HG03039 (cell line): ENCODE measurements around the gene HS6ST1.

Experiments used
- ATAC-seq: cut with Tn5 transposase; IDR thresholded peaks from one replicate; pipeline ENCODE4 v1.9.1; 2021; ENCODE audit warnings: mild to moderate bottlenecking, moderate library complexity; ENCODE audit not compliant: unreplicated experiment

The HS6ST1 gene

DNA sequence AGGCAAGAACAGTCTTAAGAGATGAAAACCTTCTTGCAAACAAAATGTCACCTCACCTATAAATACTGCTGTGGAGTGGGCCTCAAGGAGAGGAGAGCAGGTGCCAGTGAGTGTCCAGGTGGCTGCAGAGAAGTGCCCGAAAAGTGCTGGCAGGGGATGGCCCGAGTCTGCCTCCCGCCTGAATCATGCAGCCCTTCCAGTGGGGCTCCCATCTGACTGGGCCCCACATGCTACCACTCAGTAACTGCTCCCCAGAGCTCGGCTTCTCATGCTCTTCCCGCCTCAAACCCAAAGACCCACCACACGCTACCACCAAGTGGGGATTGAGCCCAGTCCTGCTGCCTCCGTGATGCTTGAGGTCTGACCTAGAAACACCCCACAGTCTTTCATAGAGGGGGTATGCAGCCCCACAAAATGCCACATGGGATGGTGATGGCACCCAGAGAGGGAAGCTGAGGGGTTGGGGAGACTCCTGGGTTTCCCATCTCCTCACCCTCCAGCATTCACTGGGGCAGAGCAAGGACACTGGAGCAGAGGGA, 7.4 kb downstream of the HS6ST1 start:
- ATAC-seq: no peak

DNA sequence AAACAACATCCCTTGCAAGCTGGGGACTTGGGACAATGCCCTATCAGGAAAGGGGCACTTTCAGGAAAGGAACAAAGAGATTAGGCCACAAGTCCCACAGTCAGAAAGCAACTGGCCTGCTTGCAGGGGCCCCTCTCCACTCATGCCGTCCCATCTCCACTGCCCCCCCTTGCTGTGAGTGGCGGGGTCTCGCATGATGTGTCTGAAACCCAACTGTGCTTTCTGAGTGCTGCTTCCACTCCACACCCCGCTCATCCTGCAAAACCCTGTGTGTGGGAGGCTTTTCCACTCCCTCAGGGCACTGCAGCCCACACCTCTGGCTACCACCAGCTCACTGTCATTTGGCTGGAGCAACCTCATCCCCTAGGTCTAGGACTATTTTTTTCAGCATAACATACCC, 7.9 kb downstream of the HS6ST1 start:
- ATAC-seq: no peak

DNA sequence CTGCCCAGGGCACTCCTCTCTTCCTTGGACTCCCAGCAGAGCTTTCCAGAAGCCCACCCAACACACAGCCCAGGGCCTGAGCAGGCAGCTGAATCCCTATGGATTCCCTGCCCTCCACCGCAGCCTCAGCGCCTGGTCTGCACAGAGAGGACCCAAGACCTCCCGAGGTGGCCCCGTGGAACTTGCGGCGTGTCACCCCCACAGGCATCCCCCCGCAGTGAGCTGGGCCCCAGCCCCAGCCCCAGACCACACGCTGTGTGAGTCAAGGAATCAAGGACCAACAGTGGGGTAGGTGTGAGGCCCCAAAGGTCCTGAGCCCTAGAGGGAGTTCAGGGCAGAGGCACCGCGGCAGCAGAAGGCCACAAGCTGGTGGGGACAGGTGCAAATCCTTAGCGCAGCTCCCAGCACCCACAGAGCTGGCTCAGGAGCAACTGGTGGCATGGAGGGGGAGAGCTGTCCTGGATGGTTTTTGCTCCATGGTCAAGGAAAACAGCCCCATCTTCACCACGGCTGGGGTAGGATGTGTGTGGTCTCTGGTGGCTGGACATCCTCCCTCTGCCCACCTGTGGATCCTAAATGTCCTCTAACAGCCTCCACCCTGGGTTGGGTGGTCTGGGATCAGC, 8.5 kb downstream of the HS6ST1 start:
- ATAC-seq: no peak

DNA sequence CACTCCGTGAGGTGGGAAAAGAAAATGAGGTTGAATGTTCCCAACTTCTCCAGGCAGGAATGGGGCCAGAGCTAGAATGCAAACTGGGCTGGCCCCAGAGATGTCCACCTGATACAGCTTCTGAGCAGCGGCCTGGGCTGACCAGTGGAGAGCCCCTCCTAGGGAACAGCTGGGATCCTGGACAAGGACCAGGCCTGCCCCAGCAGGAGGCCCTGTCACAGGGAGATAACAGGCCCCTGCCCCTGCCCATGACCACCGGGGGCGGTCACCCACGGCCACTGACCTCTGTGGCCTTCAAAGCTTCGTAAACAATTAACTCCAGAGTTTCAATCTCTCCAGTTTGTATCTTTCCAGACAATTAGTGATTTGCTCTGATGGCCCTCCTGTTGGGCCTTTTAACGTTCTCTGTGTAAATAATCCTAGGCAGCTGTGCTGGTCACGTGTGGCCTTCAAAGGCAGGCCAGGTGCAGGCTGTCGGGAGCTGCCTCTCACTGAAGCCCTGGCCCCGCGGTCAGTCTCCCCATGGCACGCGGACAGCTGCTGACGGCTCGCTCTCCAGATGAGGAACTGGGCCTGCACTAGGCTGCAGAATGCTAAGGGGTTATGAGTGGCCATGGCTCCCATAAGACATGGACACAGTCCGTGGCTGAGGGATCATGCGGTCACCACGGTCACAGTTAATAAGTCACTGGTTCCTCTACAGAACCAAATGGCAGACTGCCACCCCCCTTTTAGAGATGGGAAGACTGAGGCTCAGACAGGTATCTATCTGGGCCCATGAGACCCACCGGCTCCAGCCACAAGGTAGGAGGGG, 9.2 kb downstream of the HS6ST1 start:
- no peak for ATAC-seq

DNA sequence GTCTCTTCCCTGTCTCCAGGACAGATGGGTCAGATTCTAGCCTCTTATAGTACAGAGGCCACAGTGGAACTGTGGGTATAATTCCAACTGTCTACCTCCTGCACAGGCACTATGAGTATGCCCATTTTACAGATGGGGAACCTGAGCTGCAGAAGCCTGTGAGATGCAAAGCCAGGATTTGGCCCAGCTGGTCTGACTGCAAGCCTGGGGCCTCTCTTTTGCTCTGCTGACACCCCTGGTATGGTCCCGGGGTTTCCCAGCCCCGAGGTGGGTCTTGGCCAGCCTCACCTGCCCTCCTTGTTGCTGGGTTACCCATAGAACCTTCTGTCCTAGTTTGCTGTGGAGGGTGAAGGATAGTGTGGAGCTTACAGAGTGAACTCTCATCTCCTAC, 9.8 kb downstream of the HS6ST1 start:
- no peak for ATAC-seq

DNA sequence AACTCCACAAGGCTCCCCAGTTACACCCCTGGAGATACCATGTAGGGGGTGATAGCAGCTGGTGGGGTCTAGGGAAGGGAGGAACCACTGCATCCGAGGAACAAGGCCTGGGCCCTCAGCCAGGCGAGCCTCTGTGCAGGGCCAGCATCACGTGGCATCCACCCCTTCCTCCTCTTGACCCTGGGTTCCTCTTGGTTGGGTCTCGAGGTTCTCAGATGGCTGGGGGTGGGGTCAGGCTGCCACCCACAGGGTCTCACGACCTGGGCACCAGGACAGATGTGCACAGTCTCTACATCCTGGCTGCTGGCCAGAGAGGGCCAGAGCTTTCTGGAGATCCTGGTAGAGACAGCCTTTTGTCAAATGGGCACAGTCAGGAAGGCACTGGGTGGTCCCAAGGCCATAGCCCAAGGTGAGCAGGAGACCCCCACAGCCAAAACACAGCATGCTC, 10.4 kb downstream of the HS6ST1 start:
- ATAC-seq: no peak

DNA sequence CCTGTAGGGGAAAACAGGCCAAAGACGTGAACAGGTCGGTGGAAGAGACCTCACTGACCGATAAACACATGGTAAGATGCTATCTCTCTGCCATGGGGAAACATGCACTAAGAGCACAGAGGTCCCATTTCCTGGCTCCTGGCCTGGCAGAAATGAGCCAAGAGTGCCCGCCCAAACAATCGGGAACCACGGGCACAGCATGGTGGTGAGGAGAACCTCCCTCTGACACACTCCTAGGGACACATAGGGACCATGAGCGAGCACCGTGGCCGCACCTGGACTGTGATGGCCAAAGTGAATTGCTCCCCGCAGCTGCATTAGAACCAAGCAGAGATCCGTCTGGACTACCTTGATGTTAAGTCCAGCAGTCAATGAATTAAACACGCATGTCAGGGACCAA, 11.1 kb downstream of the HS6ST1 start:
- ATAC-seq: no peak

DNA sequence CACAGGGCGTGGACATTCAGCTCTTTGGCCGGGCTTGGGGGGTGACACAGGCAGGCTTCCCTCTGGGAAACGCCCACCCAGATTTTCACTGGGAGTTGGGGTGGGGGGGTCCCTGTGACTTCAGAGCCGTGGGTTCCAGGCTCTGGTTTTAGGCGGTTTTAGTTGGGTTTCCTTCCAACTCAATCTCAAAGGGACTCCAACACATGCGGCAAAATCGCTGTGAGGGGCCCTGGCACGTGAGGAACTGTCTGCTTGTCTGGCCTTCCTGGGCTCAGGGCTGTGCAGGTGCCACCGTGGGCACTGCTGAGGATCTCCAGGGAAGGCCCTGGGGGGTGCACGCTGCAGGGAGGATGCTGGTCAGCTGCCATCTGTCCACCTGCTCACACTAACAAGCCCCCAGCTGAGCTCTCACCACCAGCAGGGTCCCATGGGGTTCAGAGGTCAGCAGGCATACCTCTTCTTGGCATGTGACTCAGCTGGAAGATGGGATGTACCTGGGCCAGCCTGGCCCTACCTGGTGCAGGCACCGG, 11.7 kb downstream of the HS6ST1 start:
- ATAC-seq: no peak

DNA sequence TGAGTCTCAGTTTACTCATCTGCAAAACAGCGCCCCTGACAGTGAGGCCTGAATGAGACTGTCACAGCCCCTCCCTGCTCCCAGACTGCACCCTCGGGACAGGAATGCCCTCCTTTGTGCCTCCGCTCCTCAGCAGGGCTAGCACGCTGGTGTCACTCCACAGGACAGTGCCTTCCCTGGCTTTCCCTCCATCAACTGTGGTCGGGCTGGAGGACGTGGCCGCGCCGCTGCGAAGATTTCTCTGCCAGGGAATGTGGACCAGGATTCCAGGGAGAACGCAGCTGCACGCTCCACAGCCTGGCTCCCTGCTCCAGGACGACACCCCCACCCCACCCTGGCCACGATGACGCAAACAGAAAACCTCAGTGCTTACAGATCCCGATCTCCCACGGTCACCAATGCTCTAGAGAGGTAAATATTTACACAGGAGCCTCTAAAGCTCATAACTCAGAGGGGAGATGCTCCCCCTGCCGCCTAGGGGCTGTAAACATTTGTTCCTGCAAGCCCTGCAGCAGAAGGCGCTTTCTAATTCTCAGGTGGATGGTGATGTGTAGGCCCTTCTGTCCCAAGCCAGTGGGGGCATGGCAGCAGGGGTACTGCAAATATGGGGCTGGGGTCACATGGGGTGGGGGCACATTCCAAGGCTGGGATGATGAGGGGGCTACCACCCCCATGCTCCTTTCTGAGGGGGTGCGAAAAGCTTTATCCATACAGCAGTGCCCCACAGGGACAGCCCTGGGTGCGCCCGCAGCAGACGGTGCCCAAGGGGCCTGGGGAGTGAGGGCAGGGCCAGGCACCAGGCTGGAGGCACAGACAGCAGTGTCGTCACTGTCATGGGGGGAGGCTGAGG, 12.4 kb downstream of the HS6ST1 start:
- no peak for ATAC-seq

DNA sequence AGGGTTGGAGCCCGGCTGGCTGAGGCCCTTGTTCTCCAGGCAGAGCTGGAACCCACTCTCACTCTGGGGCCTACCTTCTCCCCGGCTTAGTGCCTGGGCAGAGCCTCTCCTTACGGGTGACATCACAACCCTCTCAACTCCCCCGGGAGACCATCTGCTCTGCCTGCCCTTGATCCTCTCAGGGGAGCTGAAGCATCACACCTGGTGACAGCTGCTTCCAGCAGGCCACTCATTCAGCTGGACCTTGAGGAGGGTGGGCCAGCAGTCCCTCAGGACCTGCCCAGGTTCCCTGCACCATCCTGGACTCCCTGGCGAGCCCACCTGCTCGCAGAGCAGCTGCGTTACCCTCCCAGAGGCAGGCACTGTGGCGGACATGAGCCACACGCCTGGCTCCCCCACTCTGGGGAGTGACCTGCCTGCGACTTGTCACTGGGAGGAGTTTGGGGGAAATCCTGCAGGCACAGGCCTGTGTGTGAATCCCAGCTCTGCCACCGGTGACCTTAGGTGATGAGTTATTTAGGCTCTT, 13.1 kb downstream of the HS6ST1 start:
- no peak for ATAC-seq

DNA sequence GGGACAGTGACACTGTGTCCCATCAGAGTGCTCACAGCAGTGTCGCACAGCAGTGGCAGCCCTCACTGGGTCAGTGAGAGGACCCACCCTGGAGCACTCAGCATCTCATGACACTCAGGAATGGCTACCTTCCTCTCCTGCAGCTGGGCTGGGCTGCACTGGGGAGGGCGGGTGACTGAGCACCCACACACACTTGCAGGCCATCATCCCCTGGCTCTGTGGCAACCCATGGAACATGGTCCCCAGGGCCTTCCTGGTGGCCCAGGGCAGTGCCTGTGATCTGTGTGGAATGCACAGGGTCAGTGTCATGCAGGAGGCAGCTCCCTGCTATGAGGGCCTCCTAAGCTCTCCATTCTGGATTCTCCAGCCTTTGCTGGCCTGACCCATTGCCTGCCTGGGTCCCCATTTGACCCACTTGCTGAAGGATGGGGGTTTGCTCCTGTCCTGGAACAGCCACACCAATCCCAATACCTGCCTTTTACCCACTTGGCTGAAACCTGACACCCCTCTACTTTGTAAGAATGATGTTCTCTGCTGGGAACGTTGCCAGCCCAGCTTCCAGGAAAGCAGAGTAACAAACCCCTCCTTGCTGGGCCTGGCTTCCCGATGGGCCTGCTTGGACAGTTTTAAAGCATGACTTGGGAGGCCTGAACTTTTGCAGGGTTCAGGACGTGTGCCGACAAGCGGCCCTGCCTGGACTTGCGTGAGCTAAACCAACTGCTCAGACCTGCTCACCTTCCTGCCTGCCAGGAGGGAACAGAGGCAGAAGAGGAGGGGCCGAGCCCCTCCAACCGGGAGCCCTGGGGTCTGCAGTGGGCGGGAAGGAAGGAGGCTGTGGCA, 13.7 kb downstream of the HS6ST1 start:
- no peak for ATAC-seq

DNA sequence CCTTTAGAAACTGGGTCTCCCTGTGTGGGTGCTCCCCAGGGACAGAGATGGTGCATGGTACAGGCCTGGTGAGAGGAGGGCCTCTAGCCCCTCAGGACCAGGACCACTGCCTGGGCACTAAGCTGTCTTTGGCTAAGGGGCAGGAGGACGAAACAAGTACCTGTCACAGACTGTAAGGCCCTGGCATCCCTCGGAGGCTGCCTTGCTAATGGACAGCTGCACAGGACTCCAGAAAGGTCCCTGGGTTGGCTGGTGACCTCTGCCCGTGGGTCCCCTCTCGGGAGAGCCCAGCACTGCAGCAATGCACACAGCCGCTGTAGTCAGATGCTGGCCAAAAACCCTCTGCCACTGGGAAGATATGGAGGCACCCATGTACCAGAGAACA, 14.3 kb downstream of the HS6ST1 start:
- no peak for ATAC-seq

DNA sequence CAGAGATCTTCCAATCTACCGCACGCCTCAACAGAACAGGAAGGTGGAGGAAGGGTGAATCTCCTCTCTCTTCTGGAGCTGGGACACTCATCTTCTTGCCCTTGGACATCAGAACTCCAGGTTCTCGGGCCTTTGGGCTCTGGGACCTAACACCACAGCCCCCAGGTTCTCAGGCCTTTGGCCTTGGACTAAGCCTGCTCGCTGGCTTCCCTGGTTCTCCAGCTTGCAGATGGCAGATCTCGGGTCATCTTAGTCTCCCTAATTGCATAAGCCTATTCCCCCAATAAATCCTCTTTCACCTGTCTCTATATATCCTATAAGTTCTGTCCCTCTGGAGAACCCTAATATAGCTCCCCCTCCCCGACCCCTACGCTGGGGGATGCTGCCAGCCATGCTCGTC, 14.8 kb downstream of the HS6ST1 start:
- no peak for ATAC-seq

DNA sequence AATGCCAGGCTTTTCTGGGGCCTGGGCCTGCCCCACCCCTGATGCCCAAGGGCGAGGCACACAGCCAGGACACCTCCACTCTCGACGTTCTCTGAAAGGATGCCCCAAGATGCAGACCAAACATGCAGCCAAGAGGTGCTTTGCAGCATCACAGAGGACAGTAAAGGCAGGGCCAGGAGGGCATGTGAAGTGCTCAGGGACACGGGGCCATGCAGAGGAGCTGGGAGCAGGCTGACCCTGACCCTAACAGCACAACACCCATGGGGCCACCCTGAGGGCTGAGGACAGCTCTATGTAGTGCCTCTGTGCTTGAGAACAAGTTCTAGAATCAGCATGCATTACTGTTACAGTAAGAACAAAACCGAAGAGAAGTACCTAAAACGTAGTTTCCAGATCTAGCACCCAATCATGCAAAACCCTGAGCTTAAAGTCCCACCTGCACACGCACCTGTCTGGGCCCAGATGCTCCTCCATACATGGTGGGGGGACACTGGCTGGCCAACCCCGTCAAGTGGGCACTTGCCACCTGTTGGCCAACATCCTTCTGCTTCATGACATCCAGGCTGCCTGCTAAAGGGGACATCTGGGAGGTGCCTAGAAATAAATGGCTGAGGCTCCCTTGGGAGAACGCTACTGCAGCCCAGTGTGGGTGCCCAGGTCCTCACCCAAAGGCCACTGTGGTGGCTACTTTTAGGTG, 15.4 kb downstream of the HS6ST1 start:
- ATAC-seq: no peak

DNA sequence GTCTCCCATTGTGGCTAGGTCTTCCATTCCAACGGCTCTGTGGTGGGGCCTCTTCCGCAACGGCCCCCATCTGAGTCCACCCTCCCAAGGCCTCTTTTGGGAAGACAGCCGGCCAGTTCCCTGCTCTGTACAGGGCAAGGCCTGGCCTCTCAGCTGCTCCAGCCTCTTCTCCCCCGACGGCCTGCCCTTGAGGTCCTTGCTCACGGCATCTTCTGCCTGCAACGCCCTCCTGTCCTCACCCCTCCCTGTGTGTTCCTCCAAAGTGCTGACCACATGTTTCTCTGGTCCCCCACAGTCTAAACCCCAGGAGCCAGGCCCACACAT, 16.0 kb downstream of the HS6ST1 start:
- no peak for ATAC-seq

DNA sequence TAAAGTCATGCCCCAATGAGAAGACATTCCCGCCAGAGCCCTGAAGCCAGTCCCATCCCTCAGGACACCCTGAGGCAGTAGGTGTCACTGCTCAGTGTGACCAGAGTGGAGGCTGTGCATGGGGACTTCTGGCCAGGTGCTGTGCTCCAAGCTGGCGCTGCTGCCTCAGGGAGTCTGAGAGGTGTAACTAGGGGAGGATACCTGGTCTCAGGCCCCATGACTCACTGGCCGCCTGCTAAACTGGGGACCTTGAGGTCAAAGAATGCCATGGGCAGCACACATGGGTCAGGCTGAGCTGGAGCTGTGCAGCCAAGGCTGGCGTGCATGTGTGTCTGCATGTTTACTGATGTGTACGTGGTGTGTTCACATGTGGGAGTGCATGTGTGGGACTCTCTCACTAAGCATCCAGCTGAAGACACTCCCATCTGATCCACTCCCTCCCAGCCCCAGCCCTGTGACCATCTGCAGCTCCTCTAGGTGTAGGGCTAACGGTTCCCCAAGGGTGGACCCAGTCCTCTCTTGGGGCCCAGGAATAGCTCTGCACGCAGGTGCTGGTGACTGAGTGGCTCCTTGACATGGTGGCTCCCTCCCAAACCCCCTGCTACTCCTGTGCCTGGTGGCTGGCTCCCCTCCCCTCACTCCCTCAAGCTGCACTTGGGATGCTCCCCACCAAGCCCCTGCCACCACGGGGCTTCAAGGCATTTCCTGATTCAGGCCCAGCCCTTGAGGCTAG, 16.5 kb downstream of the HS6ST1 start:
- no peak for ATAC-seq

DNA sequence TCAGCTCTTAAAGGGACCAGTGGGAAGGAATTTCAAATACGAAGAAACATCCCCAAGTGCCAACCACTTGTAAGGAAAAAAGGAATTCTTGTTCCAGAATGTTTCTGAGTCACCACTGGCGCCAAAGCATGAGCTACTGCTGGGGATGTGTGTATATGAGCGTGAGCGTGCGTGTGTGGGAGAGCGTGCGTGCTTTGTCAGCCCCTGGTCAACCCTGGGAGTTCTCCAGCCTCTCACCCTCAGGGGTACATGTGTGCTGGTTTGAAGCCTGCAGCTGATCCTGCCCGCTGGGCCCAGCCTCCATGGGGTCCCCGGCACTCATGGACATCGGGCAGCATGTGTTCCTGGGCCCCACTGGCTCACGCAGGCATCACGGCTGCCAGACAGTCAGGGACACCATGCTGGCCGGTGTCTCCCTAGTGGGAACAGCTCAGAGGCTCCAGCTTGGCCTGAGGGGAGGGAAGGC, 17.1 kb downstream of the HS6ST1 start:
- no peak for ATAC-seq

DNA sequence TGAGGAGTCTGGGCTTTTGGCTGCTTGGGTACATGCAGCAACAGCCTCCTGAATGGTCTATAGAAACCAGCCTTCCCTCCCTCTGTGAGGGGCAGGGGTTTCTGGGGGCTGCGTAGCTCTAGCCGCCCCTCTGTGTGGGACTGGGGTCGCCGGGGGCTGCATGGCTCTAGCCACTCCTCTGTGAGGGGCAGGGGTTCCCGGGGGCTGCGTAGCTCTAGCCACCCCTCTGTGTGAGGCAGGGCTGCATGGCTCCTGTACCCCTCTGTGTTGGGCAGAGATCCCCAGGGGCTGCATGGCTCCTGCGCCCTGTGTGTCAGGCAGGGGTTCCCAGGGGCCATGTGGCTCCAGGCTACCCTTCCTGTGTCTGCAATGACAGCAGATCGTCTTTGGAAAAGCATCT, 17.6 kb downstream of the HS6ST1 start:
- ATAC-seq: no peak
